ENCODE measurements around the gene MAMLD1.

The MAMLD1 gene

DNA sequence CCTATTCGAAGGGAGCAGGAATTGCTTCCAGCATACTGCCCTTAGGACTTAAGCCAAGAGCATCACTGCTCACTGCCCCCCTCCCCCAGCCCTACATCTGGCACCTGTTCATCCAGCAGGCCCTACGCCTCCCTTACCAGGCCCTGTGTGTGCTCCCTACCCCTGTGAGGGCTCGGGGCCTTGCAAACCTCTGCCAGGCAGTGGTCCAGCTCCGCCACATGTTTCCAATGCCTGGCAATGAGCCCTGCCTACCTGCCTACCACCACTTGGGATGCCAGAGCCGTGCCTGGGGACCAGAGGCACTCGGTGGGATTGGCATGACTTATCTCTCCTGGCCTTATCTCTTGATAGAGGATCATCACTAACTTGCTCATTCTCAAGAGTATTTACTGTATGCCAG, 177.8 kb downstream of the MAMLD1 start:
- Histone ChIP-seq H3K36me3 (ENCODE audit: control insufficient read depth in 2 of 2, insufficient read depth in 1 of 2, low read length in 2 of 2) (no peaks in the 10 kb centered on the region), H3K4me3 (ENCODE audit: low read depth, low read length) (no peak overlapping the region), H3K9me3 (ENCODE audit: control insufficient read depth, insufficient read depth, low read depth, low read length) (no peaks in the 10 kb centered on the region), H3K27ac (ENCODE audit: extremely low read depth, low read depth, low read length) (no peak overlapping the region), H3K4me1 (ENCODE audit: control insufficient read depth, insufficient read depth, low read length) (no peaks in the 10 kb centered on the region)
- ChIA-PET CTCF (no interaction called here), POLR2A (no interaction called here)
- TF ChIP-seq ZNF174 (tag by site-specific recombination; IDR thresholded peaks at IDR 0.05) (no peak), ZNF670 (tag by site-specific recombination; IDR thresholded peaks at IDR 0.05; ENCODE audit: low read depth) (no peak), PRDM10 (tag by site-specific recombination; IDR thresholded peaks at IDR 0.05) (no peak), ZNF776 (tag by site-specific recombination; IDR thresholded peaks at IDR 0.05; ENCODE audit: borderline replicate concordance) (no peak), PBX3 (CRISPR knock-in tag; IDR thresholded peaks at IDR 0.05) (no peak), HIC1 (tag by site-specific recombination; IDR thresholded peaks at IDR 0.05) (no peak), ZNF549 (tag by site-specific recombination; IDR thresholded peaks at IDR 0.05) (no peak), ZNF623 (tag by site-specific recombination; IDR thresholded peaks at IDR 0.05) (no peak), ZNF239 (tag by site-specific recombination; IDR thresholded peaks at IDR 0.05) (no peak), ZNF140 (tag by site-specific recombination; IDR thresholded peaks at IDR 0.05) (no peak), ZNF214 (tag by site-specific recombination; IDR thresholded peaks at IDR 0.05; ENCODE audit: borderline replicate concordance) (no peak), ZNF843 (tag by site-specific recombination; IDR thresholded peaks at IDR 0.05) (no peak), ZNF404 (tag by site-specific recombination; IDR thresholded peaks at IDR 0.05) (no peak), ZNF426 (tag by site-specific recombination; IDR thresholded peaks at IDR 0.05) (no peak), ELK4 (IDR thresholded peaks at IDR 0.05; ENCODE audit: borderline replicate concordance, low read depth, low read length) (no peak), ZNF266 (tag by site-specific recombination; IDR thresholded peaks at IDR 0.05; ENCODE audit: low read depth) (no peak)
- TF ChIP-seq, protein P1, sequence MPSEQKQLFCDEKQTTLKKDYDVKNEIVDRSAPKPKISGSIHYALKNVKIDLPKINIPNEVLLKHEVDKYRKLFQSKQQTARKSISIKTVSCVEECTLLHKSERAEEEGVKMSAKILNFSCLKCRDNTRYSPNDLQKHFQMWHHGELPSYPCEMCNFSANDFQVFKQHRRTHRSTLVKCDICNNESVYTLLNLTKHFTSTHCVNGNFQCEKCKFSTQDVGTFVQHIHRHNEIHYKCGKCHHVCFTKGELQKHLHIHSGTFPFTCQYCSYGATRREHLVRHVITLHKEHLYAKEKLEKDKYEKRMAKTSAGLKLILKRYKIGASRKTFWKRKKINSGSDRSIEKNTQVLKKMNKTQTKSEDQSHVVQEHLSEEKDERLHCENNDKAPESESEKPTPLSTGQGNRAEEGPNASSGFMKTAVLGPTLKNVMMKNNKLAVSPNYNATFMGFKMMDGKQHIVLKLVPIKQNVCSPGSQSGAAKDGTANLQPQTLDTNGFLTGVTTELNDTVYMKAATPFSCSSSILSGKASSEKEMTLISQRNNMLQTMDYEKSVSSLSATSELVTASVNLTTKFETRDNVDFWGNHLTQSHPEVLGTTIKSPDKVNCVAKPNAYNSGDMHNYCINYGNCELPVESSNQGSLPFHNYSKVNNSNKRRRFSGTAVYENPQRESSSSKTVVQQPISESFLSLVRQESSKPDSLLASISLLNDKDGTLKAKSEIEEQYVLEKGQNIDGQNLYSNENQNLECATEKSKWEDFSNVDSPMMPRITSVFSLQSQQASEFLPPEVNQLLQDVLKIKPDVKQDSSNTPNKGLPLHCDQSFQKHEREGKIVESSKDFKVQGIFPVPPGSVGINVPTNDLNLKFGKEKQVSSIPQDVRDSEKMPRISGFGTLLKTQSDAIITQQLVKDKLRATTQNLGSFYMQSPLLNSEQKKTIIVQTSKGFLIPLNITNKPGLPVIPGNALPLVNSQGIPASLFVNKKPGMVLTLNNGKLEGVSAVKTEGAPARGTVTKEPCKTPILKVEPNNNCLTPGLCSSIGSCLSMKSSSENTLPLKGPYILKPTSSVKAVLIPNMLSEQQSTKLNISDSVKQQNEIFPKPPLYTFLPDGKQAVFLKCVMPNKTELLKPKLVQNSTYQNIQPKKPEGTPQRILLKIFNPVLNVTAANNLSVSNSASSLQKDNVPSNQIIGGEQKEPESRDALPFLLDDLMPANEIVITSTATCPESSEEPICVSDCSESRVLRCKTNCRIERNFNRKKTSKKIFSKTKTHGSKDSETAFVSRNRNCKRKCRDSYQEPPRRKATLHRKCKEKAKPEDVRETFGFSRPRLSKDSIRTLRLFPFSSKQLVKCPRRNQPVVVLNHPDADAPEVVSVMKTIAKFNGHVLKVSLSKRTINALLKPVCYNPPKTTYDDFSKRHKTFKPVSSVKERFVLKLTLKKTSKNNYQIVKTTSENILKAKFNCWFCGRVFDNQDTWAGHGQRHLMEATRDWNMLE (tag by site-specific recombination; conservative IDR thresholded peaks at IDR 0.05; ENCODE audit: low read depth), result no peak
- TF ChIP-seq, protein P2, sequence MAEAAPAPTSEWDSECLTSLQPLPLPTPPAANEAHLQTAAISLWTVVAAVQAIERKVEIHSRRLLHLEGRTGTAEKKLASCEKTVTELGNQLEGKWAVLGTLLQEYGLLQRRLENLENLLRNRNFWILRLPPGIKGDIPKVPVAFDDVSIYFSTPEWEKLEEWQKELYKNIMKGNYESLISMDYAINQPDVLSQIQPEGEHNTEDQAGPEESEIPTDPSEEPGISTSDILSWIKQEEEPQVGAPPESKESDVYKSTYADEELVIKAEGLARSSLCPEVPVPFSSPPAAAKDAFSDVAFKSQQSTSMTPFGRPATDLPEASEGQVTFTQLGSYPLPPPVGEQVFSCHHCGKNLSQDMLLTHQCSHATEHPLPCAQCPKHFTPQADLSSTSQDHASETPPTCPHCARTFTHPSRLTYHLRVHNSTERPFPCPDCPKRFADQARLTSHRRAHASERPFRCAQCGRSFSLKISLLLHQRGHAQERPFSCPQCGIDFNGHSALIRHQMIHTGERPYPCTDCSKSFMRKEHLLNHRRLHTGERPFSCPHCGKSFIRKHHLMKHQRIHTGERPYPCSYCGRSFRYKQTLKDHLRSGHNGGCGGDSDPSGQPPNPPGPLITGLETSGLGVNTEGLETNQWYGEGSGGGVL (tag by site-specific recombination; IDR thresholded peaks at IDR 0.05), result no peak
- TF ChIP-seq, protein P3, sequence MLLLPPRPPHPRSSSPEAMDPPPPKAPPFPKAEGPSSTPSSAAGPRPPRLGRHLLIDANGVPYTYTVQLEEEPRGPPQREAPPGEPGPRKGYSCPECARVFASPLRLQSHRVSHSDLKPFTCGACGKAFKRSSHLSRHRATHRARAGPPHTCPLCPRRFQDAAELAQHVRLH (tag by site-specific recombination; IDR thresholded peaks at IDR 0.05), result no peak
- TF ChIP-seq, protein P4, sequence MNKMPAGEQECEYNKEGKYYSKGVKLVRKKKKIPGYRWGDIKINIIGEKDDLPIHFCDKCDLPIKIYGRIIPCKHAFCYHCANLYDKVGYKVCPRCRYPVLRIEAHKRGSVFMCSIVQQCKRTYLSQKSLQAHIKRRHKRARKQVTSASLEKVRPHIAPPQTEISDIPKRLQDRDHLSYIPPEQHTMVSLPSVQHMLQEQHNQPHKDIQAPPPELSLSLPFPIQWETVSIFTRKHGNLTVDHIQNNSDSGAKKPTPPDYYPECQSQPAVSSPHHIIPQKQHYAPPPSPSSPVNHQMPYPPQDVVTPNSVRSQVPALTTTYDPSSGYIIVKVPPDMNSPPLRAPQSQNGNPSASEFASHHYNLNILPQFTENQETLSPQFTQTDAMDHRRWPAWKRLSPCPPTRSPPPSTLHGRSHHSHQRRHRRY (tag by site-specific recombination; IDR thresholded peaks at IDR 0.05), result no peak

Measured in HEK293 (cell line).